Progenitor cell of endocrine pancreas (in vitro differentiated cells): ENCODE data around the gene AMIGO3. TPM values are rescaled to one million over a fixed set of nuclear protein-coding genes. Genes with fewer than 3 reads are reported as not detected.
A peak's percentile ranks its signal among the peaks of the same experiment; 100 is the strongest.

Experiments
- DNase-seq: peaks from one replicate; pipeline ENCODE4 v3.0.0; 2021; ENCODE audit warnings: low spot score; ENCODE audit not compliant: unreplicated experiment
- H3K27ac Mint-ChIP-seq: 2 replicates; pipeline ENCODE4 v1.8.0; 2021; ENCODE audit warnings: mild to moderate bottlenecking, moderate library complexity, mixed read lengths
- H3K27me3 Mint-ChIP-seq: 2 replicates; pipeline ENCODE4 v1.8.0; 2021; ENCODE audit warnings: mixed read lengths
- H3K36me3 Mint-ChIP-seq: 2 replicates; pipeline ENCODE4 v1.8.0; 2022; ENCODE audit warnings: mixed read lengths; ENCODE audit not compliant: insufficient read depth
- H3K4me1 Mint-ChIP-seq: 2 replicates; pipeline ENCODE4 v1.8.0; 2021; ENCODE audit warnings: low read depth, mixed read lengths
- H3K4me3 Mint-ChIP-seq: 2 replicates; pipeline ENCODE4 v1.8.0; 2021; ENCODE audit warnings: low read depth, mild to moderate bottlenecking, moderate library complexity, mixed read lengths
- H3K9me3 Mint-ChIP-seq: 2 replicates; pipeline ENCODE4 v1.8.0; 2021; ENCODE audit warnings: low read depth, mixed read lengths
- CTCF ChIP-seq: fragments of 200-600 bp; sonication (generic); IDR thresholded peaks from one replicate; pipeline ENCODE4 v1.5.0; 2021; ENCODE audit warnings: antibody characterized with exemption, mild to moderate bottlenecking; ENCODE audit not compliant: unreplicated experiment
- total RNA-seq: library from RNA; stranded (reverse); gene quantifications from 2 replicates; pipeline ENCODE4 v1.2.1, GENCODE V29; 2021

The AMIGO3 gene
- total RNA-seq, 1 donor from 2014 or later = 0.86 TPM

GRCh38 chr3:49706456-49707112, 12.9 kb downstream of the AMIGO3 start:
- H3K36me3 Mint-ChIP-seq = peaks cover 4% of the 10 kb centered on the region
- H3K27ac Mint-ChIP-seq = no peak overlapping the region
- no peak overlapping the region for H3K4me3 Mint-ChIP-seq
- H3K27me3 Mint-ChIP-seq = no peaks in the 10 kb centered on the region
- no peak for TF ChIP-seq CTCF
- H3K9me3 Mint-ChIP-seq = no peaks in the 10 kb centered on the region
- no peak for DNase-seq
- no peaks in the 10 kb centered on the region for H3K4me1 Mint-ChIP-seq

GRCh38 chr3:49705390-49705960, 14.0 kb downstream of the AMIGO3 start:
- H3K9me3 Mint-ChIP-seq = no peaks in the 10 kb centered on the region
- DNase-seq = no peak
- H3K4me1 Mint-ChIP-seq = no peaks in the 10 kb centered on the region
- TF ChIP-seq CTCF = no peak
- peaks cover 6% of the 10 kb centered on the region for H3K36me3 Mint-ChIP-seq
- H3K27ac Mint-ChIP-seq = no peak overlapping the region
- H3K27me3 Mint-ChIP-seq = no peaks in the 10 kb centered on the region
- H3K4me3 Mint-ChIP-seq = no peak overlapping the region

- DNase-seq = no peak
- Mint-ChIP-seq H3K4me3 (no peak overlapping the region), H3K36me3 (peaks cover 6% of the 10 kb centered on the region), H3K27me3 (no peaks in the 10 kb centered on the region), H3K9me3 (no peaks in the 10 kb centered on the region), H3K4me1 (no peaks in the 10 kb centered on the region), H3K27ac (no peak overlapping the region)
- TF ChIP-seq CTCF = no peak
Measured at GRCh38 chr3:49704629-49705028, 14.9 kb downstream of the AMIGO3 start.

DNA sequence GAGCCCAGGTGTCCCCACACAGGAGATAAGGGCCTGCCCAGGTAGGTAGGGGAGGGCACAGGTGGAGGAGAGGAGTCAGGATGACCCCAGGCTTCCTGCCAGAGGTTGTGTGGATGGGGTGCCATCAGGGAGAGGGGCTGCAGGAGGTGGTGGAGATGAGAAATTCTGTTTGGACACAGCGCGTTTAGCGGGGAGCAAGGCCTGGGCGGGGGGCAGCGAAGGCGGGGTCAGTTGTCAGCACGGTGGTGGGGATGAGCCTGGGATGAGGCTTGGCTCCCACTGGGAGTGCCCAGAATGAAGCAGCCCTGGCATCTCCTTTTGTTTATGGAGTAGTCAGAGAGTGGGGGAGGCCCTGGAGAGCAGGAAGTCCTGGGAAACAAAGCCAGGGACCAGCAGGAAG, 15.5 kb downstream of the AMIGO3 start:
- Mint-ChIP-seq H3K4me1 (no peaks in the 10 kb centered on the region), H3K4me3 (no peak overlapping the region), H3K27ac (no peak overlapping the region), H3K36me3 (peaks cover 6% of the 10 kb centered on the region), H3K9me3 (no peaks in the 10 kb centered on the region), H3K27me3 (no peaks in the 10 kb centered on the region)
- no peak for TF ChIP-seq CTCF
- DNase-seq = no peak

DNA sequence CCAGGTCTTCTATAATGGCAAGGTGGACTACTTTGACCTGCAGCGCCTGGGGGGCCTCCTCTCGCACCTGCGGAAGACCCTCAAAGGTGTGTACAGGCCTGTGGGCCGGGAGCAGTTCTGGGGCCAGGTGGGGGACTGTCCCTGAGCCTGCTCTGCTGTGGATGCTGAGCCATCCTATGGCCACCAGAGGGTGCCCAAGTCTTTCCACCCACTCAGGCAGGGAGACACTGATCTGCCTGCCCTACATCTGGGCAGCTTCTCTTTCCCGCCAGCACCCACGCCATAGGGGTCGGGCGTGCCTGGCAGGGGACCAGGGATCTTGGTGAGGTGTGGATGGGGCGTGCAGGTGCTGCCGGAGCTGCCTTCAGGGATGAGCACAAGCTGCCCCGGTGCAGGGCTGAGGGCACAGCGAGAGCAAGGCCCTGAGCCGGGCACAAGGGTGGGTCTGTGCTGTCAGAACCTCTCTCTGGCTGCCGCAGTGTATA, 16.0 kb downstream of the AMIGO3 start:
- H3K4me3 Mint-ChIP-seq = no peak overlapping the region
- DNase-seq = peak; percentile 41
- H3K36me3 Mint-ChIP-seq = peaks cover 5% of the 10 kb centered on the region
- peak; percentile 81 for TF ChIP-seq CTCF
- H3K4me1 Mint-ChIP-seq = no peaks in the 10 kb centered on the region
- no peak overlapping the region for H3K27ac Mint-ChIP-seq
- no peaks in the 10 kb centered on the region for H3K27me3 Mint-ChIP-seq
- no peaks in the 10 kb centered on the region for H3K9me3 Mint-ChIP-seq
